ENCODE measurements around the gene PHLPP1. TPM values are rescaled to one million over a fixed set of nuclear protein-coding genes. Genes with fewer than 3 reads are reported as not detected.
"Not testable (repeated sequence)": the region's sequence is repeated elsewhere in the genome, so short reads cannot be mapped to it uniquely, and the experiment has no call there.

PHLPP1 gene
- total RNA-seq, 1 experiment from 2014 or later: 13.7 TPM

- no peak overlapping the region for H3K27ac ChIP-seq (ENCODE audit: low read depth, low read length, poor library complexity, severe bottlenecking)
- POLR2A ChIA-PET (ENCODE audit: low non-redundant PET): no interaction called here
- TF ChIP-seq CTCF (conservative IDR thresholded peaks at IDR 0.05; ENCODE audit: low read depth, low read length): no peak
- TF ChIP-seq EZH2 (IDR thresholded peaks at IDR 0.05; ENCODE audit: borderline replicate concordance, low read depth, low read length, poor library complexity, severe bottlenecking): no peak
- no TSS peak for BruUV-seq (replicated peaks)
- H3K27me3 ChIP-seq (replicated peaks; ENCODE audit: insufficient read depth, low read depth, low read length, poor library complexity): no peaks in the 10 kb centered on the region
- CTCF ChIA-PET: no interaction called here
- no peak for DNase-seq (ENCODE audit: low spot score)
- H3K36me3 ChIP-seq (ENCODE audit: insufficient read depth, low read length, poor library complexity, severe bottlenecking): no peaks in the 10 kb centered on the region
- H3K4me3 ChIP-seq (ENCODE audit: low read depth, low read length, poor library complexity, severe bottlenecking): no peak overlapping the region
- H3K9me3 ChIP-seq (ENCODE audit: low read depth, low read length, poor library complexity, severe bottlenecking): no peaks in the 10 kb centered on the region
- intact Hi-C loops (cut with micrococcal nuclease; ENCODE audit: unreplicated experiment): no loop called here
- H3K4me1 ChIP-seq (ENCODE audit: insufficient read depth, low read length, poor library complexity, severe bottlenecking): peaks cover 19% of the 10 kb centered on the region
Observed at GRCh38 chr18:62738639-62739038, 23.3 kb downstream of the PHLPP1 start.

GRCh38 chr18:62739911-62740310 lies 24.6 kb downstream of the PHLPP1 start:
- ChIA-PET CTCF (no interaction called here), POLR2A (ENCODE audit: low non-redundant PET) (no interaction called here)
- DNase-seq (ENCODE audit: low spot score): no peak
- TF ChIP-seq CTCF (conservative IDR thresholded peaks at IDR 0.05; ENCODE audit: low read depth, low read length) (no peak), EZH2 (IDR thresholded peaks at IDR 0.05; ENCODE audit: borderline replicate concordance, low read depth, low read length, poor library complexity, severe bottlenecking) (no peak)
- intact Hi-C loops (cut with micrococcal nuclease; ENCODE audit: unreplicated experiment): no loop called here
- no peak overlapping the region for H3K4me3 ChIP-seq (ENCODE audit: low read depth, low read length, poor library complexity, severe bottlenecking)
- H3K27ac ChIP-seq (ENCODE audit: low read depth, low read length, poor library complexity, severe bottlenecking): no peak overlapping the region
- no peaks in the 10 kb centered on the region for H3K27me3 ChIP-seq (replicated peaks; ENCODE audit: insufficient read depth, low read depth, low read length, poor library complexity)
- H3K36me3 ChIP-seq (ENCODE audit: insufficient read depth, low read length, poor library complexity, severe bottlenecking): no peaks in the 10 kb centered on the region
- no TSS peak for BruUV-seq (replicated peaks)
- peaks cover 31% of the 10 kb centered on the region for H3K4me1 ChIP-seq (ENCODE audit: insufficient read depth, low read length, poor library complexity, severe bottlenecking)
- H3K9me3 ChIP-seq (ENCODE audit: low read depth, low read length, poor library complexity, severe bottlenecking): no peaks in the 10 kb centered on the region

GRCh38 chr18:62740650-62741049 lies 25.3 kb downstream of the PHLPP1 start:
- H3K27ac ChIP-seq (ENCODE audit: low read depth, low read length, poor library complexity, severe bottlenecking): peak overlapping the region; percentile 16
- DNase-seq (ENCODE audit: low spot score); H3K9me3 ChIP-seq (ENCODE audit: low read depth, low read length, poor library complexity, severe bottlenecking); H3K27me3 ChIP-seq (replicated peaks; ENCODE audit: insufficient read depth, low read depth, low read length, poor library complexity); H3K36me3 ChIP-seq (ENCODE audit: insufficient read depth, low read length, poor library complexity, severe bottlenecking); intact Hi-C loops (cut with micrococcal nuclease; ENCODE audit: unreplicated experiment); BruUV-seq (replicated peaks); H3K4me3 ChIP-seq (ENCODE audit: low read depth, low read length, poor library complexity, severe bottlenecking); POLR2A ChIA-PET (ENCODE audit: low non-redundant PET); CTCF ChIA-PET: not testable (repeated sequence)
- H3K4me1 ChIP-seq (ENCODE audit: insufficient read depth, low read length, poor library complexity, severe bottlenecking): peaks cover 37% of the 10 kb centered on the region

- intact Hi-C loops (cut with micrococcal nuclease; ENCODE audit: unreplicated experiment): no loop called here
- POLR2A ChIA-PET (ENCODE audit: low non-redundant PET): no interaction called here
- peak; percentile 86 for DNase-seq (ENCODE audit: low spot score)
- Histone ChIP-seq H3K27ac (ENCODE audit: low read depth, low read length, poor library complexity, severe bottlenecking) (peak overlapping the region; percentile 16), H3K9me3 (ENCODE audit: low read depth, low read length, poor library complexity, severe bottlenecking) (no peaks in the 10 kb centered on the region), H3K27me3 (replicated peaks; ENCODE audit: insufficient read depth, low read depth, low read length, poor library complexity) (no peaks in the 10 kb centered on the region), H3K36me3 (ENCODE audit: insufficient read depth, low read length, poor library complexity, severe bottlenecking) (no peaks in the 10 kb centered on the region), H3K4me1 (ENCODE audit: insufficient read depth, low read length, poor library complexity, severe bottlenecking) (peaks cover 37% of the 10 kb centered on the region), H3K4me3 (ENCODE audit: low read depth, low read length, poor library complexity, severe bottlenecking) (no peak overlapping the region)
- BruUV-seq (replicated peaks): no TSS peak
- CTCF ChIA-PET: no interaction called here
- TF ChIP-seq CTCF (conservative IDR thresholded peaks at IDR 0.05; ENCODE audit: low read depth, low read length) (no peak), EZH2 (IDR thresholded peaks at IDR 0.05; ENCODE audit: borderline replicate concordance, low read depth, low read length, poor library complexity, severe bottlenecking) (no peak)
Observed at GRCh38 chr18:62741118-62741566, 25.8 kb downstream of the PHLPP1 start.
